Right lobe of liver (tissue), 6 donors: ENCODE data around the gene UBXN1. TPM values are rescaled to one million over a fixed set of nuclear protein-coding genes. Genes with fewer than 3 reads are reported as not detected.
"Not testable (repeated sequence)": the region's sequence is repeated elsewhere in the genome, so short reads cannot be mapped to it uniquely, and the experiment has no call there.

ENCODE experiments used
- ATAC-seq, 4 donors: fragments of 200-7000 bp; cut with Tn5 transposase; one replicate each; pipeline ENCODE4 v1.9.1; 2020; ENCODE audit warnings: mild to moderate bottlenecking in 4 of 4, moderate library complexity in 4 of 4
- DNase-seq, 3 donors: peaks; one replicate each; pipeline ENCODE4 v3.0.0-alpha.2; 2020
- H3K27ac ChIP-seq, 3 donors: fragments of 200-600 bp; one replicate each; pipeline ENCODE4 v1.8.0; 2022
- H3K27me3 ChIP-seq, 2 donors: fragments of 200-600 bp; one replicate each; pipeline ENCODE4 v1.8.0; 2022
- H3K36me3 ChIP-seq, 4 donors: fragments of 200-600 bp; sonication (generic) in 1 of 4; one replicate each; pipeline versions ENCODE4 v1.5.1 to v1.8.0; 2017 to 2022; ENCODE audit warnings: control low read depth in 1 of 4
- H3K4me1 ChIP-seq, 4 donors: fragments of 200-600 bp; sonication (generic) in 1 of 4; one replicate each; pipeline versions ENCODE4 v1.5.1 to v1.8.0; 2017 to 2022; ENCODE audit warnings: control low read depth in 1 of 4
- H3K4me3 ChIP-seq, 3 donors: fragments of 200-600 bp; one replicate each; pipeline ENCODE4 v1.8.0; 2022
- H3K9me3 ChIP-seq, 4 donors: fragments of 200-600 bp; sonication (generic) in 1 of 4; one replicate each; pipeline versions ENCODE4 v1.5.1 to v1.8.0; 2017 to 2022; ENCODE audit warnings: control low read depth in 1 of 4
- POLR2A ChIP-seq: fragments of 450-650 bp; IDR thresholded peaks from one replicate; pipeline ENCODE4 v1.6.1; 2017; ENCODE audit warnings: antibody characterized with exemption, mild to moderate bottlenecking
- WGBS: methylation state at CpG from one replicate; pipeline ENCODE4 v1.1.6; 2018; ENCODE audit warnings: low coverage, low lambda C conversion rate; ENCODE audit not compliant: insufficient coverage; ENCODE audit errors: missing lambda C conversion rate; 5-methylcytosine and 5-hydroxymethylcytosine counted together
- intact Hi-C, 2 donors: fragments of 100-400 bp; cut with DNase I; formaldehyde crosslinking; loops; one replicate each; pipeline versions ENCODE4 v1.11.2 to v1.14.1; 2022
- total RNA-seq, 6 experiments: library from RNA; depleted of rRNA in 2 of 6; stranded (reverse); fragments of >200 nt in 2 of 6; fragmentation: NEBNext Ultra II Directional in 3 of 6; extraction: Animal tissue kit (Norgen Biotek cat#: 25700) in 3 of 6; gene quantifications; one replicate each; pipeline versions ENCODE4 v1.1.0 to v1.2.4, GENCODE V29; 2016 to 2023
- TF ChIP-seq, protein P1 (sequence below), 4 donors: fragments of 200-600 bp in 3 of 4; fragments of 450-650 bp in 1 of 4; IDR thresholded peaks; one replicate each; pipeline versions ENCODE4 v1.5.1 to v1.8.0; 2016 to 2022; ENCODE audit warnings: antibody characterized with exemption in 4 of 4, mild to moderate bottlenecking in 2 of 4
- donor health status: DM: no; HTN: yes; CAD: no.
- donor health status: DM: no; HTN: no; CAD: no.
- donor health status: DM: no; HTN: no; CAD: no.
- donor health status: DM: no; HTN: yes; CAD: no.
- donor health status: DM: no; HTN: yes; CAD: no.

Gene UBXN1
- total RNA-seq, 6 experiments from 2014 or later: 24.7 to 41.9 (median 28.0) TPM

DNA sequence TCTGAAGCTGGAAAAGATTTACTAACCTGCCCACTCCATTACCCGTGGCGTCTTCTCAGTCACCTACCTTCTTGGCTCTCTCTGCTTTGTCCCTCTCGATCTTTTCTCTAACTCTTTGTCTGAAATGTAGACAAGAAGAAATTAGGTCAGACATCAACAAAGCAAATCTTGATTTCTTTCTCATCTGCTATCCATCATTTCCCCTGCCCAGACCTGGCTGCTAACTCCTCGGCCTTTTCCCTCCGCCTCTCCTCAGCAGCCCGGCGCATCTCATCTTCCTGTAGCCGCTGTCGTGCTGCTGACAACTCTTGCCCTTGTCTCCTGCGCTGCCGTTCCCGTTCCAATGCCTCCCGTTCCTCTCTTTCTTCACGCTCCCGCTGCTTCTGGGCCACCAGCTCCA is 1.2 kb downstream of the UBXN1 start:
- TF ChIP-seq, protein P1, sequence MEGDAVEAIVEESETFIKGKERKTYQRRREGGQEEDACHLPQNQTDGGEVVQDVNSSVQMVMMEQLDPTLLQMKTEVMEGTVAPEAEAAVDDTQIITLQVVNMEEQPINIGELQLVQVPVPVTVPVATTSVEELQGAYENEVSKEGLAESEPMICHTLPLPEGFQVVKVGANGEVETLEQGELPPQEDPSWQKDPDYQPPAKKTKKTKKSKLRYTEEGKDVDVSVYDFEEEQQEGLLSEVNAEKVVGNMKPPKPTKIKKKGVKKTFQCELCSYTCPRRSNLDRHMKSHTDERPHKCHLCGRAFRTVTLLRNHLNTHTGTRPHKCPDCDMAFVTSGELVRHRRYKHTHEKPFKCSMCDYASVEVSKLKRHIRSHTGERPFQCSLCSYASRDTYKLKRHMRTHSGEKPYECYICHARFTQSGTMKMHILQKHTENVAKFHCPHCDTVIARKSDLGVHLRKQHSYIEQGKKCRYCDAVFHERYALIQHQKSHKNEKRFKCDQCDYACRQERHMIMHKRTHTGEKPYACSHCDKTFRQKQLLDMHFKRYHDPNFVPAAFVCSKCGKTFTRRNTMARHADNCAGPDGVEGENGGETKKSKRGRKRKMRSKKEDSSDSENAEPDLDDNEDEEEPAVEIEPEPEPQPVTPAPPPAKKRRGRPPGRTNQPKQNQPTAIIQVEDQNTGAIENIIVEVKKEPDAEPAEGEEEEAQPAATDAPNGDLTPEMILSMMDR (IDR thresholded peaks at IDR 0.05): no peak
- TF ChIP-seq POLR2A: no peak
- Histone ChIP-seq H3K4me1 (peaks cover 0 to 25% (median 12%) of the 10 kb centered on the region in 4 donors), H3K27me3 (no peaks in the 10 kb centered on the region), H3K4me3 (peak overlapping the region in 1 of 3 donors; percentile 99), H3K36me3 (peaks cover 0 to 26% (median 0%) of the 10 kb centered on the region in 4 donors), H3K9me3 (no peaks in the 10 kb centered on the region), H3K27ac (no peak overlapping the region)
- intact Hi-C loops: loop anchor here in 1 of 2 donors (10.0 kb wide), 1 partner anchor 63 kb away; the partner anchor contains the start of genes EML3 and ROM1
- 78% methylated on average over 14 of the region's 15 CpGs for WGBS
- no peak for DNase-seq
- ATAC-seq: no peak

DNA sequence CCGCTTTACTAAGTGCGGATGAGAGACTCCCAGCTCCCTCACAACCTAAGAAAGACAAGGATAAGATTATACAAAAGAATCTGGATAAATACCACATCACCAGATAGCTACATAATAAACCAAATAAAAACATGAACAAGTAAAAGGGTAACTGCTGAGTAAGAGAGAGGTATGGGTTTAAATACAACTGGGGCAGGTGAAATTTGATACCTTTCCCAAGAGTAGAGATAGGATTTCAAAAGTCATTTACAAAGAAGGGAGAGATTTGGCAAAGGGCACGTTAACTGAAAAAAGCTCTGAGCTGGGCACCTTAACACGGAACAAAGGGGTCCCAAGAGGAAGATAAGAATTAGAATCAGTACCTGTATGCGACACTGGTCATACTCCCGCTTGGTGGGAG is 1.7 kb downstream of the UBXN1 start:
- WGBS: 58% methylated on average over 5 of the region's 6 CpGs
- Histone ChIP-seq H3K4me1 (peaks cover 0 to 31% (median 13%) of the 10 kb centered on the region in 4 donors), H3K36me3 (peaks cover 0 to 26% (median 0%) of the 10 kb centered on the region in 4 donors), H3K4me3 (no peak overlapping the region), H3K27ac (no peak overlapping the region), H3K9me3 (no peaks in the 10 kb centered on the region), H3K27me3 (no peaks in the 10 kb centered on the region)
- intact Hi-C loops: loop anchor here in 1 of 2 donors (10.0 kb wide), 1 partner anchor 62 kb away; the partner anchor contains the start of genes EML3 and ROM1
- no peak for TF ChIP-seq POLR2A
- TF ChIP-seq, protein P1 (IDR thresholded peaks at IDR 0.05): no peak
- no peak for ATAC-seq
- DNase-seq: no peak

DNA sequence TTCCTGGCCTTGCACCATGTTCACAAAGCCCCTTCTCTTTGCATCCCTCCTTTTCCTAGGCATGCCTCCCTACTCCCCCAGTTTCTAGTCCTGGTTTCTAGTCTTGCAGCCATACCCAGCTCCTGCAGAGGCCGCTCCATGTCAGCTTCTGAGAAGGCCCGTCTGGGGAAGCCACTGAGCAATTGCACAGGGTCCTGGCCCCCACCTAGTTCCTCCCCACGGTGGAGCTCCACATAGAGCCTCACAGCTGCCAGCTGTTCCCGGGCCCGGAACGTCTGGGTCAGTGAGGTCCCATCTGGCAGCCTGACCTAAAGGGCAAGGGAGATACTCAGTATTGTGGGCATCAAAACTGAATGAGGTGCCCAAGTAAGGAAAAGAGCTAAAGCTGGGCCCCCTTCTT is 2.2 kb downstream of the UBXN1 start:
- WGBS: 28% methylated on average over 5 of the region's 6 CpGs
- Histone ChIP-seq H3K9me3 (no peaks in the 10 kb centered on the region), H3K4me3 (no peak overlapping the region), H3K27me3 (no peaks in the 10 kb centered on the region), H3K27ac (no peak overlapping the region), H3K4me1 (peaks cover 0 to 32% (median 13%) of the 10 kb centered on the region in 4 donors), H3K36me3 (peaks cover 0 to 26% (median 0%) of the 10 kb centered on the region in 4 donors)
- no peak for DNase-seq
- ATAC-seq: no peak
- intact Hi-C loops: loop anchor here in 1 of 2 donors (10.0 kb wide), 1 partner anchor 62 kb away; the partner anchor contains the start of genes EML3 and ROM1
- TF ChIP-seq, protein P1 (IDR thresholded peaks at IDR 0.05): no peak
- TF ChIP-seq POLR2A: no peak

DNA sequence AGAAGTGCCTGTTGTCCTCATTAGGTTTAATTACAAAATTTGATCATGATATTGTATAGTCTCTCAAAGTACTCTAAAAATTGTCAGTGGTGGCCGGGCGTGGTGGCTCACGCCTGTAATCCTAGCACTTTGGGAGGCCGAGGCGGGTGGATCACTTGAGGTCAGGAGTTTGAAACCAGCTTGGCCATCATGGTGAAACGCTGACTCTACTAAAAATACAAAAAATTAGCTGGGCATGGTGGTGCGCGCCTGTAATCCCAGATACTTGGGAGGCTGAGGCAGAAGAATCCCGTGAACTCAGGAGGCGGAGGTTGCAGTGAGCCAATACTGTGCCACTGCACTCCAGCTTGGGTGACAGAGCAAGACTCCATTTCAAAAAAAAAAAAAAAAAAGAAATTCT is 3.5 kb downstream of the UBXN1 start:
- not testable (repeated sequence) for H3K27me3 ChIP-seq, ATAC-seq, H3K27ac ChIP-seq, H3K4me3 ChIP-seq, H3K9me3 ChIP-seq, DNase-seq
- WGBS: 84% methylated on average over 9 of the region's 10 CpGs
- peaks cover 0 to 26% (median 0%) of the 10 kb centered on the region in 4 donors for H3K36me3 ChIP-seq
- H3K4me1 ChIP-seq: peaks cover 0 to 37% (median 15%) of the 10 kb centered on the region in 4 donors
- intact Hi-C loops: loop anchor here in 1 of 2 donors (10.0 kb wide), 1 partner anchor 61 kb away; the partner anchor contains the start of genes EML3 and ROM1

DNA sequence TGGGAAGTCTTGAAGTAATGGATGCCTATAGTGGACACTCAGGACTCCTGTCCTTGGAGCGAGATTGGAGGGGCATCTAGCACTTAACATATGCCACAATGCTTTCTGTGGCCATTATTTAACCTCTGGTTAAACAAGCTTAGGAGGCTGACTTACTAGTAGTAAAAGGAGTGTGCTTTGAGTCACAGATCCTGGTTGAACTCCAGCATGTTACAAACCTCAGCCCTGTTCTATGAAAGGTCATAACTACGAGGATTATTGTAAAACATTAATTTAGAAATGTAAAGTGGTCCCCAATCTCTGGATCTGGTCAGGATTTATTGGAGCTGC is 5.7 kb downstream of the UBXN1 start:
- ATAC-seq: no peak
- H3K9me3 ChIP-seq: no peaks in the 10 kb centered on the region
- TF ChIP-seq, protein P1 (IDR thresholded peaks at IDR 0.05): no peak
- TF ChIP-seq POLR2A: no peak
- DNase-seq: no peak
- 76% methylated on average over 2 of the region's 2 CpGs for WGBS
- intact Hi-C loops: loop anchor here in 1 of 2 donors (10.0 kb wide), 1 partner anchor 58 kb away; the partner anchor contains the start of genes EML3 and ROM1
- H3K27me3 ChIP-seq: no peaks in the 10 kb centered on the region
- no peak overlapping the region for H3K4me3 ChIP-seq
- peaks cover 0 to 50% (median 18%) of the 10 kb centered on the region in 4 donors for H3K4me1 ChIP-seq
- no peak overlapping the region for H3K27ac ChIP-seq
- H3K36me3 ChIP-seq: peaks cover 0 to 26% (median 0%) of the 10 kb centered on the region in 4 donors
